ENCODE measurements around the gene CNOT4.
A peak's percentile ranks its signal among the peaks of the same experiment; 100 is the strongest.
"Not testable (repeated sequence)": the region's sequence is repeated elsewhere in the genome, so short reads cannot be mapped to it uniquely, and the experiment has no call there.

Gene CNOT4

GRCh38 chr7:135447748-135448147 is 62.2 kb downstream of the CNOT4 start:
- DNase-seq: no peak

GRCh38 chr7:135445690-135446089 is 64.2 kb downstream of the CNOT4 start:
- no peak for DNase-seq

- DNase-seq: not testable (repeated sequence)
Observed at GRCh38 chr7:135445266-135445665, 64.6 kb downstream of the CNOT4 start.

DNA sequence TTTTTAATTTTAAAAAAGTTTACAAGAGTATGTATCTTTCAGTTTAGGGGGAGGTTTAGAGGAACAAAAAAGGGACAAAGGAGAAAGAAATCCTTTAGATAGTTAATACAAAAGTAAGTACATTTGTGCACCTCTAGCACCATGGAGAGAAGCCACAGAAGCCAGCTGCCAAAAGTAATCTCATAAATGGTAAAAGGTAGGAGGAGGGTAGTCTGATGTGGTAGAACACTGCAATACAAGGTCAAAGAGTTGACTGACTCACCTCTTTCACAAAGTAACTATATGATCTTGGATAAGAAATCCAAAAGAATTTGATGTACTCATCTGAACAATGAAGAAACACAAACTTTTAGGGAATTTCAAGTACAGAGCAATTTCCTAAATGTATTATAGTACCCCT is 68.1 kb downstream of the CNOT4 start:
- DNase-seq: no peak

- no peak for DNase-seq
Observed at GRCh38 chr7:135434047-135434446, 75.9 kb downstream of the CNOT4 start.

- DNase-seq: no peak
Observed at GRCh38 chr7:135430626-135431025, 79.3 kb downstream of the CNOT4 start.

- DNase-seq: no peak
Observed at GRCh38 chr7:135428879-135429278, 81.0 kb downstream of the CNOT4 start.

GRCh38 chr7:135428011-135428410 is 81.9 kb downstream of the CNOT4 start:
- no peak for DNase-seq

- DNase-seq: no peak
Observed at GRCh38 chr7:135427166-135427565, 82.7 kb downstream of the CNOT4 start.

DNA sequence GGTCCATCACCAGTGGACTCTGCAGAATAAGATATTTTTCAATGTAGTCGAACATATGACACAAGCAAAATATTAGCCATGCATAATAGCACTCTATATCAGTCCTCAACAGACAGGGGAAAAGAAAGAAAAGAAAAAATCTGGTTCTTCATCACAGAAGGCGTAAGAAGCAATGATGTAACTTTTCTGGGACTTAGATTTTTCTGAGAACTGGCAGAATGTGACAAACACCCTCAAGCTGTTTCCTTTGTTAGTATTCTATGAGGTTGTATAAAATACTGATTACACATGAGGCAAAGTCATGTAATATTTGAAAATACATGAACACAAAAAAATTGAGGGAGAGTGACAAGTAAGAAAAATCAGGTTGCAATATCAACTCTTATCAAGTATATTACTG is 84.9 kb downstream of the CNOT4 start:
- no peak for DNase-seq

DNA sequence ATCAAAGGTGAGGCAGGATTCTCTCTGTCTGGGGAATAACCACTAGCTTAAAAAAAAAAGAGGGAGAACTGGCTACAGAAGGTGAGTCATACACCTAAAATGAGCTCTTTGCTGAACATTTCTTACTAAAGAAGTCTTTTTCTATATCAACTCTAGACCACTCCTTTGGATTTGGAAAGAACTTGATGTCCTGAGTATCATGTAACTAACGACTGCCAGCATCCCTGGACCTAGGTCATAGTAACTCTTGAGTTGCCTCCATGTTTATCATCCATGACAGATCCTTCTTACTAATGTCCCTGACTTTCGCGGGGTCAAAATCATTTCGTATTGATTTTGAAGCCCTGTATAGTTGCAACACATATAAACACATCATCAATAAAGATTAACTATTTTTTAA is 89.1 kb downstream of the CNOT4 start:
- no peak for DNase-seq

DNA sequence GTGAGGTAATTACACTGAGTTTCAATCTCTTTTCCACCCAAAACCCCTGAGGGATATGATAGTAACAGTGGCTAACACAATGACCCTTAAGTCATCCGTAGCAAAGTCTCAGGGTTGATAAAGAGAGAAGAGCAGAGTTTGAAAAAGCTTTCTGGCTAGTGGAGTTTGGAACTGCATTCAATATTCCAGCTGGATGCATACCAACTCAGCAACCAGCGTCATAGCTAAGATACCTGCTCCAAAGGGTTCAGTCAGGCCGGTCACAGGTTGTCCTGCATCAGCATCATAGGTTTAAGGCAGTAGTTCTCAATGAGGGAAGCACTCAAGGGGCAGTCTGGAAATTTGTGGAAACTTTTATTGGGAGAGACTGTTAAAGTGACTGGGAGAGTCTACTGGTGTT is 93.5 kb downstream of the CNOT4 start:
- no peak for DNase-seq

GRCh38 chr7:135414850-135415439 is 95.0 kb downstream of the CNOT4 start:
- DNase-seq: peak; percentile 36 to 67

GRCh38 chr7:135414208-135414607 is 95.7 kb downstream of the CNOT4 start:
- no peak for DNase-seq

DNA sequence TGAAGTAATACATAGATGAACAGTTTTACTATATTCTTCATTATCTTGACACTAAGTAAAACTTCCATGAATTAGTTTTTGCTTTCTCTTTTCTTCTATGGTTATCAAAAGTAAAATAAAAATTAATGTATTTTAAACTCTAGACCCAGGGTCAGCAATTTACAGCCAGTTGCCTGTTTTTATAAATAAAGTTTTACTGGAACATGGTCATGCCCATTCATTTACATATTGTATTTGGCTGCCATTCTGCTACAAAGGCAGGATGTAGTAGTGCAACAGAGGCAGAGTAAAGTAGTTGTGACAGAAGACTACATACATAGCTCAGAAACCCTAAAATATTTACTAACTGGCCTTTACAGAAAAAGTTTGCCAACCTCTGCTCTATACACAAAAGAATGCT is 98.8 kb downstream of the CNOT4 start:
- no peak for DNase-seq

DNA sequence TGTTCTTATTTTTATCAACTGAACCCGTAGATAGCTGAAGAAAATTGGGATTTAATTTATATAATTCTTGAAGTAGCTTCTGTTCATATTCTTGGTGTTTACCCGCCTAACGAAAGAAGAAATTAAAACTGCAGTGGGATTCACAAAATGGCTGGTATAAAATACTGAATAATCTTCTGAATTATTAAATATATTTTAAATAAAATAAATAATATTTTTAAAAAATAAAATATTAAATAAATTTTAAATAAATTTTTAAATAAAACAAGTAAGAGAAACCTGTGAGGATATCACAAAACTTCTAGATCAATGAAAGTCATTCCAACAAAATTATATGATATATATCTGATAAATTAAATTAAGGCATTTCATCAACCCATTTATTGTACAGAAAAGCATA is 99.4 kb downstream of the CNOT4 start:
- no peak for DNase-seq

- no peak for DNase-seq
Observed at GRCh38 chr7:135409845-135410542, 99.9 kb downstream of the CNOT4 start.

DNA sequence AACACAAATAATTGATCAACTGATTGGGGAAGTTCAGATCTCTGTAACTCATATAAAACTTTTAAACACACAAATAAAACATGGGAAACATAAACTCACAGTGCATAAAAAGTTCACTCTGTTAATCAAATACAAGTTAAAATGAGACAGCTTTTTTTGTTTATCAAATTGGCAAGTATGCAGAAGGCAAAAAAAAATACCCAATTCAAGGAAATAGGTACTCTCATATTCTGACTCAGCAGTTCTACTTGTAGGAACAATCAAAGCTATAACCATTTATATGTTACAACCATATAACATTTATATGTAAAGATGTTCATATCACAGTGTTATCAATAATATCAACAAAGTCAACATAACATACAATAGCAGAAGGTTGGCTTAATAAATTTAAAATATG is 102.0 kb downstream of the CNOT4 start:
- DNase-seq: no peak

DNA sequence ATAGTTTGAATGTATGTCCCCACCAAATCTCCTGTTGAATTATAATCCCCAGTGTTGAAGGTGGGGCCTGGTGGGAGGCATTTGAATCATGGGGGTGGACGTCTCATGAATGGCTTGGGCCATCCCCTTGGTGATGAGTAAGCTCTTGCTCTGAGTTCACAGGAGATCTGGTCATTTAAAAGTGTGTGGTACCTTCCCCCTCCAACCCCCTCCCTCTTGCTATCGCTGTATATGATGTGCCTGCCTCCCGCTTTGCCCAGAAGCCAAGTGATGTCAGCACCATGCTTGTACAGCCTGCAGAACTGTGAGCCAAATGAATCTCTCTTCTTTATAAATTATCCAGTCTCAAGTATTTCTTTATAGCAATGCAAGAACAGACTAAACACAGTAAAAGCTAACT is 103.0 kb downstream of the CNOT4 start:
- no peak for DNase-seq

GRCh38 chr7:135405969-135406368 is 103.9 kb downstream of the CNOT4 start:
- no peak for DNase-seq

- no peak for DNase-seq
Observed at GRCh38 chr7:135403302-135403701, 106.6 kb downstream of the CNOT4 start.

DNA sequence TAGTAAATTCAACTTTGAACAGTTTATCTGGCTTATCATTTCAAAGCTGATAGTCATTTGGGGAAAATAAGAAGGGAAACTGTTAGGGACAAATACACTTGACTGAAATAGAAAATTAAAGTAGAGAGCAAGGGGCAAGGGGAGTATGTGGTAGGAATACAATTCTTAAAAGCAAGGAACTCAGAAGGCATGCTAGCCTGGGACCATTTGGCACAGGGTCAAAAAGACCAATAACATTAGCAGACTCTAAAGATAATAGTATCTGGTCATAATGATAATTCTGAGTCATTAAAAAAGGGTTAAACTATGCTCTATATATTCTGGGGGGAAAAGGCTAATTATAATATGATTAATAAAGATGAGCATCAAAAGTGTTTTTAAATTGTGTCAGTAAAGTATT is 112.2 kb downstream of the CNOT4 start:
- no peak for DNase-seq

DNA sequence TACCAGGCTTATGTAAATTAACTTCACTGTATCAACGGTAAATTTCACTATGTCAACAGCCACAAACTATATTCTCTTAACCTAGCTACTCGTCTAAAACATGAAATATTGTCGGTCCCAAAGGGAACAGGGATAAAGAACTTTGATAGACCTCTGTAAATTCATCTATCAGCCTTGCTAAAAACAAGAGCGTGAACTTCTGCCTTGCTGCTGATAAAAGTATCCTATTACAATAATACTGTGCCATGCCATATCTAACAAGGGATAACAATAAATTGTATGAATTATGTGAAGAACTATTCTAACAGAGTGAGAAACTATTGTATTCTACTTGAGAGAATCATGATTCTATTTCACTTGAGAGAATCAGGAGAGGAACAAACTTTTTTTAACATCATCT is 117.2 kb downstream of the CNOT4 start:
- no peak for DNase-seq

DNA sequence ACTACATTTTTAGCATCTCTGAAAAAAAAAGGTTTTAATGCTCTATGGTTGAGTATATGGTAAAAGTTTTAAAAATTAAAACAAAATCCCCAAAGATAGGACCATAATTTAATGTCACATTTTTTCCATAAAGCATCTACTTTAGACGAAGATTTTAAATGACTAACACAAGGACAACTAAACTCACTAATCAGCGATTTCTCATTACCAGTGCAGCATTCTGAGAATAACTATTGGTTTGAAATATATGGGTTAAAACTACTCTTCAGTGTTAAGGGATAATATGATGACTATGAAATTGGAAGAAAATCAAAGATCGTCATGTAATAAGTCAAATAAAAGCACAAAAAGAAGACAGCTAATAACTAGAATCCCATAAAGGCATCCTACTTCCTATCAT is 118.4 kb downstream of the CNOT4 start:
- no peak for DNase-seq

- no peak for DNase-seq
Observed at GRCh38 chr7:135390829-135391228, 119.1 kb downstream of the CNOT4 start.
